Mammary epithelial cell (primary cell): ENCODE data around the gene KCNB1.

Source experiments
- EZH2 ChIP-seq: IDR thresholded peaks from 2 replicates; pipeline ENCODE4 v1.6.1; 2012; ENCODE audit warnings: low read length, inconsistent platforms, borderline replicate concordance
- TF ChIP-seq, protein P1 (sequence below), 2 donors: IDR thresholded peaks in 1 of 2; conservative IDR thresholded peaks in 1 of 2; 2 replicates each; pipeline ENCODE4 v1.5.1; 2011 to 2012; ENCODE audit warnings: inconsistent platforms in 2 of 2, low read length in 2 of 2, mild to moderate bottlenecking in 2 of 2, control low read depth in 1 of 2, low read depth in 1 of 2; ENCODE audit not compliant: insufficient read depth in 1 of 2; ENCODE audit errors: extremely low read depth in 1 of 2

DNA sequence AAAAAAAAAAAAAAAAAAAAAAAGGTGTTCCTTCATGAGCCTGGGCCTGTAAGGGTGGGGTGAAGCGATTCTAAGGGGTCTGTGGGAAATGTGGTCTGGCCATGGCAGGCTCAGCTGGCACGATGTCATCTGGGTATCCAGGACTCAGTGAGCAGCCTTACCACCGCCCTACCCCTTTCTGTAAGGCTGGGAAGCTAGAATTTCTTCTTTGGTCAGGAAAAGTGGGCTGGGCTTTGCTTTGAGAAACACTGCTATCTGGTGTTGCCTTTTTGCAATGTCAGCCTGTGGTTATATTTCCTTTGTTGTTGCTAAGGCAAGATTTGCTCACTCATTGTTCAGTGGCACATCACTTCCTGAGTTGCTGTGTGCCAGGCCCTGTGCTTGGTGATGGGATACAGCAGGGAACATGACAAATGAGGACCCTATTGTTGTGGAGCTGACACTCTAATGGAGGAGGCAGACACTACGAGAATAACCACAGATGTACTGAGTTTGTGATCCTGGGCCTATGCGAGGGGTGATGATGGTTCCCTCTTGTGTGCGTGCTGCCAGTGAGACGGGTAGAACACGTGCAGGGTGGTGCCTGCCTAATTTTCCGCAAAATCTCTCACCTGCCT, 158.7 kb downstream of the KCNB1 start:
- TF ChIP-seq, protein P1, sequence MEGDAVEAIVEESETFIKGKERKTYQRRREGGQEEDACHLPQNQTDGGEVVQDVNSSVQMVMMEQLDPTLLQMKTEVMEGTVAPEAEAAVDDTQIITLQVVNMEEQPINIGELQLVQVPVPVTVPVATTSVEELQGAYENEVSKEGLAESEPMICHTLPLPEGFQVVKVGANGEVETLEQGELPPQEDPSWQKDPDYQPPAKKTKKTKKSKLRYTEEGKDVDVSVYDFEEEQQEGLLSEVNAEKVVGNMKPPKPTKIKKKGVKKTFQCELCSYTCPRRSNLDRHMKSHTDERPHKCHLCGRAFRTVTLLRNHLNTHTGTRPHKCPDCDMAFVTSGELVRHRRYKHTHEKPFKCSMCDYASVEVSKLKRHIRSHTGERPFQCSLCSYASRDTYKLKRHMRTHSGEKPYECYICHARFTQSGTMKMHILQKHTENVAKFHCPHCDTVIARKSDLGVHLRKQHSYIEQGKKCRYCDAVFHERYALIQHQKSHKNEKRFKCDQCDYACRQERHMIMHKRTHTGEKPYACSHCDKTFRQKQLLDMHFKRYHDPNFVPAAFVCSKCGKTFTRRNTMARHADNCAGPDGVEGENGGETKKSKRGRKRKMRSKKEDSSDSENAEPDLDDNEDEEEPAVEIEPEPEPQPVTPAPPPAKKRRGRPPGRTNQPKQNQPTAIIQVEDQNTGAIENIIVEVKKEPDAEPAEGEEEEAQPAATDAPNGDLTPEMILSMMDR (conservative IDR thresholded peaks at IDR 0.05 in 1 of 2, IDR thresholded peaks at IDR 0.05 in 1 of 2; ENCODE audit: extremely low read depth in 1 of 2, insufficient read depth in 1 of 2, low read depth in 1 of 2, low read length in 2 of 2): peak; percentile 25 to 59
- no peak for TF ChIP-seq EZH2
